ENCODE data around the gene RAD51B.

Gene RAD51B

DNA sequence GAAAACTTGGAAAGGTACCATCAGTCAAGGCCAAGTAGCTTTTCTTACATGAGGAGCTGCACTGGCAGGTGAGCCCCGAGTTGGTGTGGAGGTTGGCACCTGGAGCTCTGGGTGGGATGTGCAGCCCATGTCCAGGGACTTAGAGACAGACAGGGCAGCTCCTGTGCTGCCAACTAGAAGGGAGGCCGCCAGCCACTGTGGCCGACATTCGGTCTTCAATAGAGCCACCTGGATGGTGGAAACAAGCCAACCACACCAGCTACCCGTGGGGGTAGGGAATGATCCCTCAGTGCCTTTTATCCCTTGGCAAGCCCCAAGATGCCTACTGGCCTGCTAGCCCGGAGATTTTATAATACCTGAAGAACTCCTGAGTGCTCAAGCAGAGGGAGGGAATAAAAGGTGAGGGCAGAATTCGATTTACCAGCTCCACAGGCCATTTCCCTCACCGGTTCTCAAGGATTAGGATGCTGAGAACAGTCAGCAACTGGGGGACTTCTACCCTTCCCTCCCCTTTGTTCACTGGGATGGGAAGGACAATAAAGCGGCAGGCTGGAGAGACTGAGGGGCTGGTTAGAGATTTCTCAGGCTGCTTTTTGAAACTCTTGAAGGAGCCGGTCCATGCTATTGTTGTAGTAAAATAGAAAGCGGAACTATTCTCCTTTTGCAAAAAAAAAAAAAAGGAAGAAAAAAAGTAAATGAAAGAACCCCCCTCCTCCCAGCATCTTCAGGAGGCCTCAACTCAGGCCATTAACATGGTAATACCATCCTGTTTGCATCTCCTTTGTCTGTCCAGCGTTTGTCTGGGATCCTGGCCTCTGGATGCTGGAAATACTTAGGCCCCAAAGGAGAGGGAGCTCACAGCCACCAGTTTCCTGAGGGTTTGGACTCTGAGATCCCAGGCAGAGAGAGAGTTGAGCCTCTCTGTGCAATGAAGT is 651.7 kb downstream of the RAD51B start:
- Histone ChIP-seq H3K4me3 (ENCODE audit: low read length) (peak overlapping the region; percentile 6; the same call in 1 of the 2 replicates), H3K9me3 (ENCODE audit: insufficient read depth, low read depth, low read length) (no peaks in the 10 kb centered on the region), H3K36me3 (ENCODE audit: insufficient read depth, low read length) (no peaks in the 10 kb centered on the region), H3K4me1 (ENCODE audit: insufficient read depth, low read length) (peaks cover 61% of the 10 kb centered on the region), H3K9ac (ENCODE audit: low read depth, low read length) (peak overlapping the region; percentile 63), H3K27me3 (ENCODE audit: insufficient read depth, low read length) (no peaks in the 10 kb centered on the region), H3K27ac (ENCODE audit: low read depth, low read length) (peak overlapping the region; percentile 90)
- 32% methylated on average over 11 of the region's 12 CpGs for WGBS

GRCh38 chr14:68471964-68472508 is 652.5 kb downstream of the RAD51B start:
- Histone ChIP-seq H3K27me3 (ENCODE audit: insufficient read depth, low read length) (no peaks in the 10 kb centered on the region), H3K9me3 (ENCODE audit: insufficient read depth, low read depth, low read length) (no peaks in the 10 kb centered on the region), H3K4me3 (ENCODE audit: low read length) (peak overlapping the region; percentile 6; the same call in 1 of the 2 replicates), H3K36me3 (ENCODE audit: insufficient read depth, low read length) (no peaks in the 10 kb centered on the region), H3K4me1 (ENCODE audit: insufficient read depth, low read length) (peaks cover 69% of the 10 kb centered on the region), H3K9ac (ENCODE audit: low read depth, low read length) (peak overlapping the region; percentile 63), H3K27ac (ENCODE audit: low read depth, low read length) (peak overlapping the region; percentile 90)
- 80% methylated on average over 4 of the region's 4 CpGs for WGBS

- H3K27me3 ChIP-seq (ENCODE audit: insufficient read depth, low read length) = no peaks in the 10 kb centered on the region
- H3K27ac ChIP-seq (ENCODE audit: low read depth, low read length) = no peak overlapping the region
- no peaks in the 10 kb centered on the region for H3K9me3 ChIP-seq (ENCODE audit: insufficient read depth, low read depth, low read length)
- H3K4me3 ChIP-seq (ENCODE audit: low read length) = no peak overlapping the region
- WGBS = 82% methylated on average over 3 of the region's 4 CpGs
- no peak overlapping the region for H3K9ac ChIP-seq (ENCODE audit: low read depth, low read length)
- H3K36me3 ChIP-seq (ENCODE audit: insufficient read depth, low read length) = no peaks in the 10 kb centered on the region
- peaks cover 79% of the 10 kb centered on the region for H3K4me1 ChIP-seq (ENCODE audit: insufficient read depth, low read length)
These were observed 653.5 kb downstream of the RAD51B start for GRCh38 chr14:68473069-68473468.

- H3K27ac ChIP-seq (ENCODE audit: low read depth, low read length) = no peak overlapping the region
- 96% methylated on average over 2 of the region's 2 CpGs for WGBS
- H3K36me3 ChIP-seq (ENCODE audit: insufficient read depth, low read length) = no peaks in the 10 kb centered on the region
- H3K9me3 ChIP-seq (ENCODE audit: insufficient read depth, low read depth, low read length) = no peaks in the 10 kb centered on the region
- H3K27me3 ChIP-seq (ENCODE audit: insufficient read depth, low read length) = no peaks in the 10 kb centered on the region
- no peak overlapping the region for H3K4me3 ChIP-seq (ENCODE audit: low read length)
- H3K4me1 ChIP-seq (ENCODE audit: insufficient read depth, low read length) = peaks cover 84% of the 10 kb centered on the region
- no peak overlapping the region for H3K9ac ChIP-seq (ENCODE audit: low read depth, low read length)
These were observed 654.2 kb downstream of the RAD51B start for GRCh38 chr14:68473794-68474193.

DNA sequence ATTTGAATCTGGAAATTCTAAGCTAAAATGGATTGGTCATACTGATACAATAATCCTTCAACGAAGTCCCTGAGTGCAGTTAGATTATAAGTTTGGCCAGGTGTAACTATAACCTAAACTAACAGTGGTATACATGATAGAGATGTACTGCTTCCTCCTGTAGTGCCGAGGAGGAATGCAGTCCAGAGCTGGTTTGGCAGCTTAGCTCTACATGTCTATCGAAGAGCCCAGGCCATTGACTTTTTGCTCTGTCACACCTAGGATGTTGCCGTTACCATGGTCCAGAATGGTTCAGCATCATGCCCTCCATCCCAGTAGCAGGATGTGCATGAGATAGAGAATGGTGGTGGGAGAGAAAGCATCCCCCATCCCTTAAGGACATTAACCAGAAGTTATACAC is 655.2 kb downstream of the RAD51B start:
- 89% methylated on average over 4 of the region's 4 CpGs for WGBS
- H3K4me1 ChIP-seq (ENCODE audit: insufficient read depth, low read length) = peaks cover 76% of the 10 kb centered on the region
- no peaks in the 10 kb centered on the region for H3K36me3 ChIP-seq (ENCODE audit: insufficient read depth, low read length)
- no peak overlapping the region for H3K27ac ChIP-seq (ENCODE audit: low read depth, low read length)
- H3K9ac ChIP-seq (ENCODE audit: low read depth, low read length) = no peak overlapping the region
- no peaks in the 10 kb centered on the region for H3K9me3 ChIP-seq (ENCODE audit: insufficient read depth, low read depth, low read length)
- no peak overlapping the region for H3K4me3 ChIP-seq (ENCODE audit: low read length)
- H3K27me3 ChIP-seq (ENCODE audit: insufficient read depth, low read length) = no peaks in the 10 kb centered on the region

GRCh38 chr14:68475802-68476201 is 656.2 kb downstream of the RAD51B start:
- no peak overlapping the region for H3K9ac ChIP-seq (ENCODE audit: low read depth, low read length)

GRCh38 chr14:68476212-68477109 is 656.9 kb downstream of the RAD51B start:
- H3K27ac ChIP-seq (ENCODE audit: low read depth, low read length) = peak overlapping the region; percentile 14
- 73% methylated on average over 10 of the region's 10 CpGs for whole genome bisulfite sequencing
- H3K27me3 ChIP-seq (ENCODE audit: insufficient read depth, low read length) = no peaks in the 10 kb centered on the region
- peaks cover 61% of the 10 kb centered on the region for H3K4me1 ChIP-seq (ENCODE audit: insufficient read depth, low read length)
- no peaks in the 10 kb centered on the region for H3K9me3 ChIP-seq (ENCODE audit: insufficient read depth, low read depth, low read length)
- H3K36me3 ChIP-seq (ENCODE audit: insufficient read depth, low read length) = no peaks in the 10 kb centered on the region
- no peak overlapping the region for H3K9ac ChIP-seq (ENCODE audit: low read depth, low read length)
- H3K4me3 ChIP-seq (ENCODE audit: low read length) = no peak overlapping the region

More at GRCh38 chr14:68475802-68476201, 656.2 kb downstream of the RAD51B start:
- peaks cover 66% of the 10 kb centered on the region for H3K4me1 ChIP-seq (ENCODE audit: insufficient read depth, low read length)
- H3K27me3 ChIP-seq (ENCODE audit: insufficient read depth, low read length) = no peaks in the 10 kb centered on the region
- no peak overlapping the region for H3K4me3 ChIP-seq (ENCODE audit: low read length)
- no peaks in the 10 kb centered on the region for H3K36me3 ChIP-seq (ENCODE audit: insufficient read depth, low read length)
- no peaks in the 10 kb centered on the region for H3K9me3 ChIP-seq (ENCODE audit: insufficient read depth, low read depth, low read length)
- H3K27ac ChIP-seq (ENCODE audit: low read depth, low read length) = no peak overlapping the region

DNA sequence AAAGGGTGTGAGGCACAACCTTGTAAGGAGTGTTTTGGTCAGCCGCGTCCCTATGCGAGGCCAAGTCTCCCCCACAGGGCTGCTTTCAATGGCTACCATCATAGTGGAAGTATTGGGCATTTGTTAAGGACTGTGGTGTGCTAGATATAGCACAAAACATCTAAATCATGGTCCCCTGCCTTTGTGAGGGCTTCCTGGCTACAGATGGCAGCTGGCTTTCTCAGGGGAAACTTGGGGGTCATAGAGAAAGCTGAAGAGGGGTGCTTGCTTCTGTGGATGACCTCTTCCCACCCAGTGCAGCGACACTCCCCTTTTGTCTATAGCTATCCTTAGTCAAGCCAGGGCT is 657.5 kb downstream of the RAD51B start:
- Histone ChIP-seq H3K4me1 (ENCODE audit: insufficient read depth, low read length) (peaks cover 56% of the 10 kb centered on the region), H3K9me3 (ENCODE audit: insufficient read depth, low read depth, low read length) (no peaks in the 10 kb centered on the region), H3K36me3 (ENCODE audit: insufficient read depth, low read length) (no peaks in the 10 kb centered on the region), H3K27ac (ENCODE audit: low read depth, low read length) (peak overlapping the region; percentile 14), H3K9ac (ENCODE audit: low read depth, low read length) (no peak overlapping the region), H3K27me3 (ENCODE audit: insufficient read depth, low read length) (no peaks in the 10 kb centered on the region), H3K4me3 (ENCODE audit: low read length) (no peak overlapping the region)
- WGBS = 73% methylated on average over 4 of the region's 4 CpGs

GRCh38 chr14:68477461-68478085 is 658.0 kb downstream of the RAD51B start:
- Histone ChIP-seq H3K27ac (ENCODE audit: low read depth, low read length) (peak overlapping the region; percentile 14), H3K9me3 (ENCODE audit: insufficient read depth, low read depth, low read length) (no peaks in the 10 kb centered on the region), H3K9ac (ENCODE audit: low read depth, low read length) (no peak overlapping the region), H3K4me3 (ENCODE audit: low read length) (no peak overlapping the region), H3K27me3 (ENCODE audit: insufficient read depth, low read length) (no peaks in the 10 kb centered on the region), H3K4me1 (ENCODE audit: insufficient read depth, low read length) (peaks cover 51% of the 10 kb centered on the region), H3K36me3 (ENCODE audit: insufficient read depth, low read length) (no peaks in the 10 kb centered on the region)
- WGBS = 85% methylated on average over 6 of the region's 8 CpGs

DNA sequence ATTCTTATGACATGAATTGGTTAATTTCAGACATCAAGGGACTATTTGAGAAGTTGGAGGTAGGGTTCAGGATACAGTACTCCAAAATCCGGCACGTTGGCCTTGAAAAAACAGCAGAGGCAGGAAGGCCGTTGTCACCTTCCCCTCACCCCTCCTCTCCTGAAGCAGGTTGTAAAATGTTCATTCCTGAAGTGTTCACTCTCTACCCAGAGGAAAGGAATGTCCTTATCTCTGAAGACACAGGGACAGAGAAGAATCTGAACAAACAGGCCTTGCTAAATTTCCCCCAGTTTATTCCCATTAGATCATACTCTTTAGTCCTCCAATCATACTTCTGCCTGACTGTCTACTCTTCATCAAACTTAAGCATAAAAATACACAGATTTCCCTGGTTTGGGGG is 659.7 kb downstream of the RAD51B start:
- no peak overlapping the region for H3K27ac ChIP-seq (ENCODE audit: low read depth, low read length)
- 90% methylated on average over 3 of the region's 3 CpGs for WGBS
- peaks cover 40% of the 10 kb centered on the region for H3K4me1 ChIP-seq (ENCODE audit: insufficient read depth, low read length)

More for the DNA sequence above, 659.7 kb downstream of the RAD51B start:
- H3K27me3 ChIP-seq (ENCODE audit: insufficient read depth, low read length) = no peaks in the 10 kb centered on the region
- H3K36me3 ChIP-seq (ENCODE audit: insufficient read depth, low read length) = no peaks in the 10 kb centered on the region
- H3K4me3 ChIP-seq (ENCODE audit: low read length) = no peak overlapping the region
- H3K9me3 ChIP-seq (ENCODE audit: insufficient read depth, low read depth, low read length) = no peaks in the 10 kb centered on the region
- no peak overlapping the region for H3K9ac ChIP-seq (ENCODE audit: low read depth, low read length)

Data from HUES64 (cell line).